Activated B cell treated with CpG ODN at 0.5 μM for 24 hours (primary cell): ENCODE measurements around the gene TNRC6B. TPM values are rescaled to one million over a fixed set of nuclear protein-coding genes. Genes with fewer than 3 reads are reported as not detected.
"Not testable (repeated sequence)": the region's sequence is repeated elsewhere in the genome, so short reads cannot be mapped to it uniquely, and the experiment has no call there.

Experiments used
- ATAC-seq: fragments of 200-7000 bp; cut with Tn5 transposase; one replicate; pipeline ENCODE4 v1.10.0; 2021; ENCODE audit warnings: low read depth, mild to moderate bottlenecking, moderate library complexity
- CTCF ChIA-PET: fragments of 350-600 bp; sonication (Branson Sonifier 250); formaldehyde crosslinking; loops from one replicate; lab custom pipeline; 2021; ENCODE audit warnings: antibody characterized with exemption; lab: Charles Lee
- POLR2A ChIA-PET: fragments of 350-600 bp; sonication (Branson Sonifier 250); formaldehyde crosslinking; loops from one replicate; lab custom pipeline; 2021; ENCODE audit warnings: antibody characterized with exemption; lab: Charles Lee
- DNase-seq: peaks from one replicate; pipeline ENCODE4 v3.0.0; 2022
- H3K27ac Mint-ChIP-seq: one replicate; pipeline ENCODE4 v1.8.0; 2020; ENCODE audit warnings: mixed read lengths
- H3K27me3 Mint-ChIP-seq: one replicate; pipeline ENCODE4 v1.8.0; 2021; ENCODE audit warnings: mixed read lengths
- H3K36me3 Mint-ChIP-seq: one replicate; pipeline ENCODE4 v1.8.0; 2021; ENCODE audit warnings: low read depth, mixed read lengths
- H3K4me1 Mint-ChIP-seq: one replicate; pipeline ENCODE4 v1.8.0; 2021; ENCODE audit warnings: mixed read lengths
- H3K4me3 Mint-ChIP-seq: one replicate; pipeline ENCODE4 v1.8.0; 2020; ENCODE audit warnings: mild to moderate bottlenecking, mixed read lengths
- H3K9me3 Mint-ChIP-seq: one replicate; pipeline ENCODE4 v1.8.0; 2020; ENCODE audit warnings: mixed read lengths
- CTCF ChIP-seq: fragments of 200-600 bp; IDR thresholded peaks from one replicate; pipeline ENCODE4 v1.8.0; 2022; ENCODE audit warnings: antibody characterized with exemption, mild to moderate bottlenecking
- intact Hi-C: fragments of 100-400 bp; cut with micrococcal nuclease; formaldehyde crosslinking; loops from one replicate; pipeline ENCODE4 v1.15.1; 2024
- total RNA-seq: library from RNA; stranded (reverse); gene quantifications from 2 replicates; pipeline ENCODE4 v1.2.3, GENCODE V29; 2022

Gene TNRC6B
- total RNA-seq, 1 donor from 2014 or later, result 95.2 TPM

- DNase-seq (no peak), ATAC-seq (no peak)
- peaks cover 20% of the 10 kb centered on the region for H3K36me3 Mint-ChIP-seq
- ChIA-PET POLR2A (interaction anchor here (0.5 to 1.0 kb wide), 3 partner anchors 10 to 34 kb away, joined by 4 to 5 read pairs (median 5); no protein-coding TSS in a partner anchor), CTCF (no interaction called here)
- no peaks in the 10 kb centered on the region for H3K27me3 Mint-ChIP-seq
- intact Hi-C loops, result loop anchor here (5.0 kb wide), 2 partner anchors 118 to 263 kb away; partner anchors contain the start of gene MRTFA
- H3K4me3 Mint-ChIP-seq, result no peak overlapping the region
- H3K27ac Mint-ChIP-seq, result no peak overlapping the region
- TF ChIP-seq CTCF, result no peak
- no peaks in the 10 kb centered on the region for H3K9me3 Mint-ChIP-seq
- H3K4me1 Mint-ChIP-seq, result peaks cover 71% of the 10 kb centered on the region
Observed at GRCh38 chr22:40374567-40374966, 196.8 kb downstream of the TNRC6B start.

- peak overlapping the region; percentile 75 for H3K27ac Mint-ChIP-seq
- peaks cover 71% of the 10 kb centered on the region for H3K4me1 Mint-ChIP-seq
Observed at GRCh38 chr22:40376149-40376548, 198.4 kb downstream of the TNRC6B start.

GRCh38 chr22:40377931-40378330, 200.2 kb downstream of the TNRC6B start:
- ChIA-PET POLR2A (interaction anchor here (0.7 to 1.9 kb wide), 4 partner anchors 10 to 459 kb away, joined by 3 to 4 read pairs (median 4); no protein-coding TSS in a partner anchor), CTCF (no interaction called here)
- H3K4me3 Mint-ChIP-seq, result no peak overlapping the region
- ATAC-seq, result no peak
- DNase-seq, result no peak
- peak overlapping the region; percentile 65 for H3K27ac Mint-ChIP-seq
- no peaks in the 10 kb centered on the region for H3K9me3 Mint-ChIP-seq
- no peaks in the 10 kb centered on the region for H3K27me3 Mint-ChIP-seq
- intact Hi-C loops, result no loop called here
- peaks cover 15% of the 10 kb centered on the region for H3K36me3 Mint-ChIP-seq
- H3K4me1 Mint-ChIP-seq, result peaks cover 66% of the 10 kb centered on the region
- TF ChIP-seq CTCF, result no peak

More at GRCh38 chr22:40376149-40376548, 198.4 kb downstream of the TNRC6B start:
- DNase-seq (no peak), ATAC-seq (peak; percentile 75)
- Mint-ChIP-seq H3K4me3 (peak overlapping the region; percentile 57), H3K9me3 (no peaks in the 10 kb centered on the region), H3K27me3 (no peaks in the 10 kb centered on the region), H3K36me3 (peaks cover 18% of the 10 kb centered on the region)
- TF ChIP-seq CTCF, result no peak
- ChIA-PET CTCF (interaction anchor here (1.0 kb wide), 1 partner anchor 23 kb away, joined by 3 read pairs; no protein-coding TSS in a partner anchor), POLR2A (interaction anchor here (0.6 to 2.1 kb wide), 4 partner anchors 9 to 117 kb away, joined by 5 to 11 read pairs (median 6); no protein-coding TSS in a partner anchor)
- intact Hi-C loops, result loop anchor here (1.0 kb wide), 1 partner anchor 9 kb away; no protein-coding TSS in a partner anchor

- CTCF ChIA-PET, ATAC-seq, H3K9me3 Mint-ChIP-seq, H3K27me3 Mint-ChIP-seq, H3K4me3 Mint-ChIP-seq, intact Hi-C loops, DNase-seq: not testable (repeated sequence)
- H3K27ac Mint-ChIP-seq, result peak overlapping the region; percentile 65
- POLR2A ChIA-PET, result interaction anchor here (0.6 to 1.9 kb wide), 3 partner anchors 8 to 19 kb away, joined by 3 to 4 read pairs (median 4); partner anchors contain the start of gene SGSM3
- peaks cover 10% of the 10 kb centered on the region for H3K36me3 Mint-ChIP-seq
- H3K4me1 Mint-ChIP-seq, result peaks cover 66% of the 10 kb centered on the region
Observed at GRCh38 chr22:40378448-40378847, 200.7 kb downstream of the TNRC6B start.

GRCh38 chr22:40381461-40381860, 203.7 kb downstream of the TNRC6B start:
- peaks cover 71% of the 10 kb centered on the region for H3K4me1 Mint-ChIP-seq

More at GRCh38 chr22:40381461-40381860, 203.7 kb downstream of the TNRC6B start:
- ATAC-seq (no peak), DNase-seq (no peak)
- intact Hi-C loops, result no loop called here
- TF ChIP-seq CTCF, result no peak
- Mint-ChIP-seq H3K27me3 (no peaks in the 10 kb centered on the region), H3K4me3 (no peak overlapping the region), H3K27ac (no peak overlapping the region), H3K9me3 (no peaks in the 10 kb centered on the region), H3K36me3 (peaks cover 4% of the 10 kb centered on the region)
- ChIA-PET POLR2A (interaction anchor here (1.9 kb wide), 1 partner anchor 19 kb away, joined by 6 read pairs; no protein-coding TSS in a partner anchor), CTCF (no interaction called here)
